Immature natural killer cell (primary cell): ENCODE results near the gene CMTM4. TPM values are rescaled to one million over a fixed set of nuclear protein-coding genes. Genes with fewer than 3 reads are reported as not detected.

Experiments used
- DNase-seq, 3 donors: peaks; one replicate each; pipeline ENCODE4 v3.0.0; 2022; ENCODE audit warnings: mixed read lengths in 1 of 3
- H3K27ac Mint-ChIP-seq, 6 donors: one replicate each; pipeline ENCODE4 v1.8.0; 2020; ENCODE audit warnings: mixed read lengths in 6 of 6, mild to moderate bottlenecking in 5 of 6, inconsistent platforms in 4 of 6, moderate library complexity in 3 of 6
- H3K27me3 Mint-ChIP-seq, 3 donors: one replicate each; pipeline ENCODE4 v1.8.0; 2020 to 2021; ENCODE audit warnings: low read depth in 3 of 3, mild to moderate bottlenecking in 3 of 3, mixed read lengths in 3 of 3, moderate library complexity in 3 of 3, inconsistent platforms in 1 of 3
- H3K36me3 Mint-ChIP-seq, 3 donors: one replicate each; pipeline ENCODE4 v1.8.0; 2020; ENCODE audit warnings: mixed read lengths in 3 of 3, inconsistent platforms in 2 of 3, mild to moderate bottlenecking in 2 of 3
- H3K4me1 Mint-ChIP-seq, 2 donors: one replicate each; pipeline ENCODE4 v1.8.0; 2020; ENCODE audit warnings: inconsistent platforms in 2 of 2, mild to moderate bottlenecking in 2 of 2, mixed read lengths in 2 of 2, moderate library complexity in 1 of 2
- H3K4me3 Mint-ChIP-seq, 5 donors: one replicate each; pipeline ENCODE4 v1.8.0; 2020; ENCODE audit warnings: mild to moderate bottlenecking in 5 of 5, mixed read lengths in 5 of 5, inconsistent platforms in 3 of 5, moderate library complexity in 3 of 5
- H3K9me3 Mint-ChIP-seq, 6 donors: one replicate each; pipeline ENCODE4 v1.8.0; 2020; ENCODE audit warnings: mild to moderate bottlenecking in 6 of 6, mixed read lengths in 6 of 6, inconsistent platforms in 4 of 6, moderate library complexity in 3 of 6
- polyA plus RNA-seq, 3 donors: library from polyadenylated mRNA; unstranded; fragments of 300-500 nt; fragmentation: Illumina TruSeq; gene quantifications; one replicate each; pipeline ENCODE4 v1.2.3, GENCODE V29; 2021

CMTM4 gene
- polyA plus RNA-seq, 3 donors from 2014 or later, result 0.19 TPM; not detected in 2

- H3K4me1 Mint-ChIP-seq, result no peaks in the 10 kb centered on the region
- peaks cover 0 to 2% (median 0%) of the 10 kb centered on the region in 3 donors for H3K27me3 Mint-ChIP-seq
Observed at GRCh38 chr16:66717776-66718175, 21.2 kb upstream of the CMTM4 start.

DNA sequence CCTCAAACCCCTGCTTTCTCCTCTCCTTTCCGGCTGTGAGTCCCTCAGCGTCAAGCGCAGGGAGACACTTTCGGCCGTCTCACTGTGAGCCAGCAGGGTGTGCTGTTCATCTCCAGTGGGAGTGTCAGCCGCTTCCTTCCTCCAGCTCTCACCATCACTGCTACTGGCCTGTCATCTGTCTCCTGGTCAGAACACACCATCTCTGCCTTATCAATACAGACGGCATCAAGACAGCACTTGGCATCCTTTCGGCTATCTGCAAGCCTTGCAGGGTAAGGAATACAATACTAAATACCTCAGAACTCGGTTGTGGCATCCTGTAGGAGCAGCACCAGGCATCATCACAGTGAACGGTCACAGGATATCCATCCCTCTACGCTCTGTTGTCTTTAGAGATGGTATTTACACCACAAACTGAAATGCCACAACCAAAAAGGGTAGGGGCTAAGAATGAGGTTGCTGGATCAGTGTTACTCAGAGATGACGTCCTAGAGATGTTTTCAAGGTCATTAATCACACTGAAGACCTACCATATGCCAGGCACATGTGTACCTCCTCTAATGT is 20.7 kb upstream of the CMTM4 start:
- Mint-ChIP-seq H3K27ac (no peak overlapping the region), H3K27me3 (peaks cover 0 to 3% (median 2%) of the 10 kb centered on the region in 3 donors), H3K9me3 (no peaks in the 10 kb centered on the region)

More at GRCh38 chr16:66717776-66718175, 21.2 kb upstream of the CMTM4 start:
- no peak for DNase-seq
- no peaks in the 10 kb centered on the region for H3K9me3 Mint-ChIP-seq
- no peak overlapping the region for H3K4me3 Mint-ChIP-seq
- H3K36me3 Mint-ChIP-seq, result peaks cover 0 to 19% (median 0%) of the 10 kb centered on the region in 3 donors
- no peak overlapping the region for H3K27ac Mint-ChIP-seq

DNA sequence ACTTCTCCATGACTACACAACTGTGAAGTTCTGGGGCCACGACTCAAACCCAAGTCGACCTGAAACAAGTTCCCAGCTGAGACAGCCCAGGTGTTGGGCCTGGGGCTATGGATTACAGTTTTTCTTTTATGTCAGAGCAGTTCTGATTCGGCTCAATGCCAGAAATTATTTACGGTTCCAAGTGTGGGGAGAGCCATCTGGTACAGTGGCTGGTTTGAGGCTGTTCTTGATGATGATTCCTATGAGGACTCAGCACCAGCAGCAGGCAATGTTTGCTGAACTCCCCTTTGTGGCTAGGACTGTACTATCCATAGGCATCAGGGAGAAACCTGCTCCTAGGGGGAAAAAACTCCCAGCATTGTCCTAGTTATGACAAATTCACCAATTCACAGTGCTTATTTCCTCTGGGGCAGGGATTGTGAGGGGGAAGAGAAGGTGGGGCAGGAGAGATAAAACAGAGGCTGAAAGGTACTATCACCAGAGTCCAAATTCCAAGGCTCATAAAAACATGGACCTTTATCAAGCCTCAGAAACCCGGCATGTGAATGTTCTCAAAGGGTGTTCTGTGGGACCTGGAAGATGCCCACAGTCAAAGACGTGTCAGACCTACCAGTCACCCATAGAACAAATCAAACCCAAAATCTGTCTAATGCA is 18.2 kb upstream of the CMTM4 start:
- H3K36me3 Mint-ChIP-seq, result peaks cover 0 to 6% (median 0%) of the 10 kb centered on the region in 3 donors
- no peaks in the 10 kb centered on the region for H3K9me3 Mint-ChIP-seq
- H3K4me3 Mint-ChIP-seq, result no peak overlapping the region
- H3K4me1 Mint-ChIP-seq, result no peaks in the 10 kb centered on the region
- H3K27ac Mint-ChIP-seq, result no peak overlapping the region
- DNase-seq, result no peak
- H3K27me3 Mint-ChIP-seq, result peaks cover 0 to 3% (median 2%) of the 10 kb centered on the region in 3 donors

More for the DNA sequence above, 20.7 kb upstream of the CMTM4 start:
- H3K4me3 Mint-ChIP-seq, result no peak overlapping the region
- no peak for DNase-seq
- H3K4me1 Mint-ChIP-seq, result no peaks in the 10 kb centered on the region
- H3K36me3 Mint-ChIP-seq, result peaks cover 0 to 19% (median 0%) of the 10 kb centered on the region in 3 donors

GRCh38 chr16:66714062-66714461 is 17.5 kb upstream of the CMTM4 start:
- no peaks in the 10 kb centered on the region for H3K4me1 Mint-ChIP-seq
- H3K9me3 Mint-ChIP-seq, result no peaks in the 10 kb centered on the region
- H3K27ac Mint-ChIP-seq, result no peak overlapping the region

GRCh38 chr16:66713076-66713475 is 16.5 kb upstream of the CMTM4 start:
- no peak for DNase-seq

More at GRCh38 chr16:66714062-66714461, 17.5 kb upstream of the CMTM4 start:
- peaks cover 0 to under 1% (median 0%) of the 10 kb centered on the region in 3 donors for H3K36me3 Mint-ChIP-seq
- DNase-seq, result no peak
- peaks cover 0 to 3% (median 2%) of the 10 kb centered on the region in 3 donors for H3K27me3 Mint-ChIP-seq
- H3K4me3 Mint-ChIP-seq, result no peak overlapping the region

DNA sequence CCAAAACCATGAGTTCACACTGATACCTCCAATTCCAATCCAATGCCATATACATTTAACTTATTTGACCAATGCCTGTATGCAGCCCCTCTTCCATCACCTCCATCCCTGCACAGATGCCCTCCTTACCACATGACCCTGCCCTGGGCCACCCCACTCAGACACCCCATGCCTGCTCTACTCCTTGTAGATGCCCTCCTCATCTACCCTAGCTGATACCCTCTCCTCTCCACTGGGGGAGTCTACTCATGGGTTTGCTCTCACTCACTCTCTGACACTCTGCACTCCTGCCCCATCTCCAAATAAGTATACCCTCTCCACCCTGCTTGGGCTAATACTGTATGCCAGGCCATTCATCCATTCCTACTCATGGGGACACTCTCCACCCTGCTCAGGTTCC is 16.0 kb upstream of the CMTM4 start:
- no peaks in the 10 kb centered on the region for H3K4me1 Mint-ChIP-seq
- H3K4me3 Mint-ChIP-seq, result no peak overlapping the region
- no peaks in the 10 kb centered on the region for H3K9me3 Mint-ChIP-seq
- peaks cover 2 to 5% (median 2%) of the 10 kb centered on the region in 3 donors for H3K27me3 Mint-ChIP-seq
- DNase-seq, result no peak
- H3K27ac Mint-ChIP-seq, result no peak overlapping the region
- no peaks in the 10 kb centered on the region for H3K36me3 Mint-ChIP-seq

More at GRCh38 chr16:66713076-66713475, 16.5 kb upstream of the CMTM4 start:
- H3K27ac Mint-ChIP-seq, result no peak overlapping the region
- no peaks in the 10 kb centered on the region for H3K9me3 Mint-ChIP-seq
- no peaks in the 10 kb centered on the region for H3K36me3 Mint-ChIP-seq
- H3K27me3 Mint-ChIP-seq, result peaks cover 2 to 3% (median 2%) of the 10 kb centered on the region in 3 donors
- H3K4me3 Mint-ChIP-seq, result no peak overlapping the region
- H3K4me1 Mint-ChIP-seq, result no peaks in the 10 kb centered on the region

DNA sequence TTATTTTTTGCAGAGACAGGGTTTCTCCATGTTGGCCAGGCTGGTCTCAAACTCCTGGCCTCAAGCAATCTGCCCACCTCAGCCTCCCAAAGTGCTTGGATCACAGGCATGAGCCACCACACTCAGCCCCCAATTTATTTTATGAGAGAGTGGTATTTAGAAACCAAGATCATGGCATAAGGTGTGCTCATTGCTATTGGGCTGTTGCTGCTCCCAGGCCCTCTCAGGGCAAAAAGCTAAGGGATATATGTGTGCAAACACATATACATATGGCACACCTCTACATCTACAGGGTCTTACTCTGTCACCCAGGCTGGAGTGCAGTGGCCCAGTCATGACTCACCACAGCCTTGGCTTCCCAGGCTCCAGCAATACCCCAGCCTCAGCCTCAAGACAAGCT is 15.0 kb upstream of the CMTM4 start:
- no peaks in the 10 kb centered on the region for H3K36me3 Mint-ChIP-seq
- no peaks in the 10 kb centered on the region for H3K9me3 Mint-ChIP-seq
- no peak overlapping the region for H3K4me3 Mint-ChIP-seq
- no peak for DNase-seq
- peaks cover 2 to 5% (median 2%) of the 10 kb centered on the region in 3 donors for H3K27me3 Mint-ChIP-seq
- no peak overlapping the region for H3K27ac Mint-ChIP-seq
- H3K4me1 Mint-ChIP-seq, result no peaks in the 10 kb centered on the region

DNA sequence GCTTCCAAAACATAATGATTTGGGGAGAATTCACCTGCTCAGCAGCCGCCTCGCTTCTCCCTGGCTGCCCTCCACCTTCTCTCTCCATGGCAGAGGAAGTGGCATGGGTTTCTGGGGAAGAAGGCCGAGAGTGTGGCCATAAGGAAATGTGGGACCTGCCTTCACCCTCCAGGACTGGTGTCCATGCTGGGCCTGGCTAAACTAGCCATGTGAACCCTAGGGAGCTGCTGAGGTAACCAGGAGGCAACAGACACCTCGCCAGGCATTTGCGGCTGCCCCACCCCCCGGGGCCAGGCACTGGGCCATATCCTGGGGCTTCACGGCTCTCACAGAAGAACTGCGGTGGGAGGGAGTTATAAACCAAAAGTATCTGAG is 9.9 kb upstream of the CMTM4 start:
- no peaks in the 10 kb centered on the region for H3K4me1 Mint-ChIP-seq
- no peaks in the 10 kb centered on the region for H3K36me3 Mint-ChIP-seq
- no peak overlapping the region for H3K27ac Mint-ChIP-seq
- DNase-seq, result no peak
- H3K9me3 Mint-ChIP-seq, result no peaks in the 10 kb centered on the region
- peaks cover 0 to 4% (median 3%) of the 10 kb centered on the region in 3 donors for H3K27me3 Mint-ChIP-seq
- H3K4me3 Mint-ChIP-seq, result no peak overlapping the region

GRCh38 chr16:66705790-66706505 is 9.4 kb upstream of the CMTM4 start:
- Mint-ChIP-seq H3K4me1 (no peaks in the 10 kb centered on the region), H3K9me3 (no peaks in the 10 kb centered on the region), H3K27ac (no peak overlapping the region), H3K36me3 (no peaks in the 10 kb centered on the region), H3K4me3 (no peak overlapping the region), H3K27me3 (peaks cover 0 to 4% (median 3%) of the 10 kb centered on the region in 3 donors)
- DNase-seq, result no peak

GRCh38 chr16:66703406-66704215 is 7.1 kb upstream of the CMTM4 start:
- Mint-ChIP-seq H3K27ac (no peak overlapping the region), H3K9me3 (no peaks in the 10 kb centered on the region), H3K27me3 (peaks cover 0 to 4% (median 2%) of the 10 kb centered on the region in 3 donors), H3K36me3 (peaks cover 0 to 3% (median 0%) of the 10 kb centered on the region in 3 donors), H3K4me3 (no peak overlapping the region), H3K4me1 (no peaks in the 10 kb centered on the region)
- no peak for DNase-seq

GRCh38 chr16:66701516-66701915 is 5.0 kb upstream of the CMTM4 start:
- H3K4me3 Mint-ChIP-seq, result no peak overlapping the region
- H3K9me3 Mint-ChIP-seq, result no peaks in the 10 kb centered on the region
- peaks cover 5% of the 10 kb centered on the region in 2 donors for H3K4me1 Mint-ChIP-seq
- H3K27ac Mint-ChIP-seq, result no peak overlapping the region
- peaks cover 0 to 3% (median 0%) of the 10 kb centered on the region in 3 donors for H3K36me3 Mint-ChIP-seq
- DNase-seq, result no peak
- peaks cover 2 to 4% (median 3%) of the 10 kb centered on the region in 3 donors for H3K27me3 Mint-ChIP-seq

GRCh38 chr16:66701026-66701425 is 4.5 kb upstream of the CMTM4 start:
- Mint-ChIP-seq H3K27me3 (peaks cover 2 to 4% (median 3%) of the 10 kb centered on the region in 3 donors), H3K9me3 (no peaks in the 10 kb centered on the region), H3K4me1 (peaks cover 5% of the 10 kb centered on the region in 2 donors)

DNA sequence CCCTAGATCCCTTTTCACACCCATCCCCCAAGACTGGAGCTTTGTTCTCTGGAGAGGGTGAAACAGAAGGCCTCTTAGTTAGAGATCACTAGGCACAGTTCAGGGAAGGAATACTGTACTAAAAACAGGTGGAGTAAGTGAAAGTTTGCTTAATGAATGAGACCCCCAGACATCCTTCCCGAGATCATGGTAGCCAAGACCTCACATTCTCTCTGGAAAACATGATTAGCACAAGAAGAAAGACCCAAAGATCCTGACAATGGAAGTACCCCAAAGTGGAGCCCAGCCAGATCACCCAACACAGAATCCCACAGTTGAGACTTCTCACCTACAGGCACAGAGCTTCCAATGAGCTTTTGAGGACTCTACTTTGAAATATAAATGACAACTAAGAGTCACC is 3.4 kb upstream of the CMTM4 start:
- Mint-ChIP-seq H3K9me3 (no peaks in the 10 kb centered on the region), H3K4me3 (no peak overlapping the region), H3K36me3 (peaks cover 0 to 3% (median 0%) of the 10 kb centered on the region in 3 donors), H3K27me3 (peaks cover 0 to 10% (median 4%) of the 10 kb centered on the region in 3 donors), H3K27ac (no peak overlapping the region), H3K4me1 (peaks cover 14% of the 10 kb centered on the region in 2 donors)
- DNase-seq, result no peak

More at GRCh38 chr16:66701026-66701425, 4.5 kb upstream of the CMTM4 start:
- Mint-ChIP-seq H3K36me3 (peaks cover 0 to 3% (median 0%) of the 10 kb centered on the region in 3 donors), H3K27ac (no peak overlapping the region), H3K4me3 (no peak overlapping the region)
- DNase-seq, result no peak
